ENCODE results near the gene DNAJA3.

GRCh38 chr16:4477966-4478365, 52.3 kb downstream of the DNAJA3 start:
- TF ChIP-seq POLR2A (IDR thresholded peaks at IDR 0.05; ENCODE audit: low read length) (no peak), GATA1 (IDR thresholded peaks at IDR 0.05; ENCODE audit: low read depth, low read length) (no peak)

All from erythroblast (primary cell).